Adrenal gland (tissue), 12 donors: Measurements from ENCODE around the gene DLGAP1. TPM values are rescaled to one million over a fixed set of nuclear protein-coding genes. Genes with fewer than 3 reads are reported as not detected.

ENCODE experiments used
- DNase-seq, 7 donors: peaks; one replicate each; pipeline ENCODE4 v3.0.0-alpha.2; 2019 to 2020
- H3K27ac ChIP-seq, 5 donors: fragments of 200-600 bp; sonication (generic) in 4 of 5; 1 replicate in 3 of 5; 2 replicates in 2 of 5; pipeline versions ENCODE4 v1.5.1 to v1.8.0; 2016 to 2020; ENCODE audit warnings: mild to moderate bottlenecking in 1 of 5
- H3K27me3 ChIP-seq: fragments of 200-600 bp; 2 replicates; pipeline ENCODE4 v1.8.0; 2021
- H3K36me3 ChIP-seq, 2 donors: fragments of 200-600 bp; replicated peaks in 1 of 2; 1 replicate in 1 of 2; 2 replicates in 1 of 2; pipeline versions ENCODE4 v1.5.1 to v1.8.0; 2018 to 2022
- H3K4me1 ChIP-seq, 2 donors: fragments of 200-600 bp; replicated peaks in 1 of 2; 1 replicate in 1 of 2; 2 replicates in 1 of 2; pipeline versions ENCODE4 v1.5.1 to v1.8.0; 2018 to 2021
- H3K4me3 ChIP-seq, 4 donors: fragments of 200-600 bp; sonication (generic) in 3 of 4; one replicate each; pipeline ENCODE4 v1.5.1; 2016 to 2018
- H3K9me3 ChIP-seq, 3 donors: fragments of 200-600 bp; sonication (generic) in 1 of 3; replicated peaks in 1 of 3; 1 replicate in 2 of 3; 2 replicates in 1 of 3; pipeline versions ENCODE4 v1.5.1 to v1.8.0; 2016 to 2021
- POLR2A ChIP-seq, 2 donors: fragments of 450-650 bp; IDR thresholded peaks; one replicate each; pipeline ENCODE4 v1.6.1; 2017; ENCODE audit warnings: antibody characterized with exemption in 2 of 2, mild to moderate bottlenecking in 2 of 2, moderate library complexity in 1 of 2
- WGBS, 4 donors: extraction: QIAGEN DNeasy Blood & Tissue Kit in 2 of 4; methylation state at CpG; one replicate each; pipeline versions ENCODE4 v1.1.5 to v1.1.7; 2013 to 2017; 5-methylcytosine and 5-hydroxymethylcytosine counted together
- intact Hi-C, 2 donors: fragments of 100-400 bp; cut with DNase I; formaldehyde crosslinking; loops; one replicate each; pipeline versions ENCODE4 v1.14.1 to v1.15.0; 2022 to 2023
- polyA plus RNA-seq, 3 donors: library from polyadenylated mRNA; stranded (reverse); fragments of 200-250 nt in 2 of 3; fragments of 350-450 nt in 1 of 3; fragmentation: Illumina TruSeq in 1 of 3; extraction: RNeasy Lipid Tissue Mini Kit (QIAGEN cat#74804) in 1 of 3; gene quantifications; one replicate each; pipeline ENCODE4 v1.2.3, GENCODE V29; 2013 to 2014
- total RNA-seq, 9 donors: library from RNA; depleted of rRNA in 4 of 9; stranded (reverse); fragments of >200 nt in 4 of 9; fragments of 120-200 nt in 1 of 9; fragmentation: NEBNext Ultra II Directional in 1 of 9; extraction: Animal tissue kit (Norgen Biotek cat#: 25700) in 1 of 9; gene quantifications; one replicate each; pipeline versions ENCODE4 v1.1.0 to v1.2.4, GENCODE V29; 2013 to 2023
- TF ChIP-seq, protein P1 (sequence below), 6 experiments: fragments of 450-650 bp in 4 of 6; fragments of 200-600 bp in 2 of 6; sonication (generic) in 1 of 6; IDR thresholded peaks; 1 replicate in 5 of 6; 2 replicates in 1 of 6; pipeline versions ENCODE4 v1.5.1 to v1.8.0; 2016 to 2021; ENCODE audit warnings: antibody characterized with exemption in 6 of 6, mild to moderate bottlenecking in 2 of 6, moderate library complexity in 1 of 6
- donor health status: healthy with polysubstance abuse.
- donor health status: Bipolar disorder and iron deficiency.
- donor health status: DM: yes; HTN: yes; CAD: no.
- donor health status: DM: no; HTN: no; CAD: no.
- donor health status: DM: no; HTN: no; CAD: no.
- donor health status: DM: yes; HTN: yes; CAD: no.

Gene DLGAP1
- total and polyA plus RNA-seq, 12 donors: 1.7 to 30.9 (median 12.9) TPM

DNA sequence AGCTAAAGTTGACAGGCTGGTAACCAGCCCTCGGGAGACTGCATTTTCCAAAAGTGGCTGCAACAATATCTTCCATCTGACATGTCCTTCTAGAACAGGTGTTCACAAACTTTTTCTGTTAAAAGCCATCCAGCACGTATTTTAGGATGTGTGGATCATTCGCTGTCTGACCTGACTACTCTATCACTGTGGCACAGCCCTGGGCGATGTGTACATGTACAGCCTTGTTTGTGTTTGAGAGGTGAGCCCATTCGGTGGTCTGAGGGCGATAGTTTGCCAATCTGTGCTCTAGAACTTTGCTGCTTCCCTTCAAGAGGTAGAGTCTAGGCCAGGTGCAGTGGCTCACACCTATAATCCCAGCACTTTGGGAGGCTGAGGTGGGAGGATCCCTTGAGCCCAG lies 839.0 kb downstream of the DLGAP1 start:
- Histone ChIP-seq H3K27me3 (no peaks in the 10 kb centered on the region), H3K27ac (no peak overlapping the region), H3K4me1 (no peaks in the 10 kb centered on the region), H3K36me3 (no peaks in the 10 kb centered on the region), H3K4me3 (no peak overlapping the region), H3K9me3 (no peaks in the 10 kb centered on the region)
- intact Hi-C loops: no loop called here
- whole genome bisulfite sequencing, 4 donors: 90 to 97% (median 96%) methylated on average over 5 to 6 of the region's 6 CpGs
- TF ChIP-seq, protein P1, sequence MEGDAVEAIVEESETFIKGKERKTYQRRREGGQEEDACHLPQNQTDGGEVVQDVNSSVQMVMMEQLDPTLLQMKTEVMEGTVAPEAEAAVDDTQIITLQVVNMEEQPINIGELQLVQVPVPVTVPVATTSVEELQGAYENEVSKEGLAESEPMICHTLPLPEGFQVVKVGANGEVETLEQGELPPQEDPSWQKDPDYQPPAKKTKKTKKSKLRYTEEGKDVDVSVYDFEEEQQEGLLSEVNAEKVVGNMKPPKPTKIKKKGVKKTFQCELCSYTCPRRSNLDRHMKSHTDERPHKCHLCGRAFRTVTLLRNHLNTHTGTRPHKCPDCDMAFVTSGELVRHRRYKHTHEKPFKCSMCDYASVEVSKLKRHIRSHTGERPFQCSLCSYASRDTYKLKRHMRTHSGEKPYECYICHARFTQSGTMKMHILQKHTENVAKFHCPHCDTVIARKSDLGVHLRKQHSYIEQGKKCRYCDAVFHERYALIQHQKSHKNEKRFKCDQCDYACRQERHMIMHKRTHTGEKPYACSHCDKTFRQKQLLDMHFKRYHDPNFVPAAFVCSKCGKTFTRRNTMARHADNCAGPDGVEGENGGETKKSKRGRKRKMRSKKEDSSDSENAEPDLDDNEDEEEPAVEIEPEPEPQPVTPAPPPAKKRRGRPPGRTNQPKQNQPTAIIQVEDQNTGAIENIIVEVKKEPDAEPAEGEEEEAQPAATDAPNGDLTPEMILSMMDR (IDR thresholded peaks at IDR 0.05): no peak
- TF ChIP-seq POLR2A (IDR thresholded peaks at IDR 0.05): no peak
- peak in 1 of 7 donors; percentile 34 for DNase-seq

DNA sequence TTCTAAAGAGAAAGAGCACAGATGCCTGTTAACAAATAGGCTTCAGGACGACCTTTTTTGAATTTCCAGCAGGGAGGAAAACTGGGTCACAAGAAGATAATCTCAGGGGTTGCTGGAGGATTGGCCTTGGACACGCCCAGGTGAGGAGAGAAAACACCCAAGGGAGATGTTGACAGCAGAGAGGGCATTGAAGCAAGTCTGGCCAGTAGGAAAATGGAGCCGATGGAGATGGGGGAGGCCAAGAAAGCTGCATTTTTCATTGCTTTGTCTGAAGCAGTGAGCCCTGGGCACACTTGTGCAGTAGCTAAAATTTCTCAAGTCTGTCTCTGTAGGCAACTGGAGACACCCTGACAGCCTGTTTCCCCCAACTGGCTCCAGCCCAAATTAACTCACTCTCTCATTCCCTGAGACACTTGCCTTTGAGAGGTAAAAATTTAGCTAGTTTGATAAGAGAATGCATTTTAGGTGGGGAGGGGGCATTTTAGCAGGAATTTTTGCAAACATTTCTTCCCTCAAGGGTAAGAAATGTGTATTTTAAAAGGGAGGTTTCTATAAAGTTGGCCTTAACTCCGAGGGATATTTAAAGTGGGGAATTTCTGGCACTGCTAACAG lies 839.6 kb downstream of the DLGAP1 start:
- peak in 2 of 7 donors; percentile 16 to 18 for DNase-seq
- Histone ChIP-seq H3K27ac (no peak overlapping the region), H3K4me1 (no peaks in the 10 kb centered on the region), H3K36me3 (no peaks in the 10 kb centered on the region), H3K27me3 (no peaks in the 10 kb centered on the region), H3K4me3 (no peak overlapping the region), H3K9me3 (no peaks in the 10 kb centered on the region)
- TF ChIP-seq, protein P1 (IDR thresholded peaks at IDR 0.05): no peak
- no peak for TF ChIP-seq POLR2A (IDR thresholded peaks at IDR 0.05)
- WGBS, 4 donors: 50 to 63% (median 58%) methylated on average over 4 of the region's 4 CpGs
- intact Hi-C loops: no loop called here

DNA sequence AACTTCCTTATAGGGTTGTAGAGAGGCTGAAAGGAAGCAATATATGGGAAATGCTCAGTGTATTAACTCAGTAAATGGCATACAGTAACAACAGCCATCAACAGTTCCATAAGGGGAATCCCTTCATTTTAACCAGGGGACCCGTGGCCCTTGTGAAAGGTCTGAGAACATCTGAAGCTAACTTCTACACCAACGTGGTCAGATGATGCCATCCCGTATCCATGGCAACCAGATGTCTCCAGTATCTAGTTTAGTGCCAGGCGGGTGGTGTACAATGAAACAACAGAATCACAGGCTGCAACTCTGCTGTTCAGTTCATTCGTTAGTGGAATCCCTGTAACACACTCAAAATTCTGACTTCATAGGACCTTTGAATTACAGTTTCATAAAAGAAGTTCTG lies 842.8 kb downstream of the DLGAP1 start:
- intact Hi-C loops: no loop called here
- 76 to 88% (median 81%) methylated on average over 5 of the region's 5 CpGs for WGBS, 4 donors
- H3K4me1 ChIP-seq: no peaks in the 10 kb centered on the region
- peak in 1 of 7 donors; percentile 48 for DNase-seq
- TF ChIP-seq, protein P1 (IDR thresholded peaks at IDR 0.05): no peak
- TF ChIP-seq POLR2A (IDR thresholded peaks at IDR 0.05): no peak
- H3K36me3 ChIP-seq: no peaks in the 10 kb centered on the region
- H3K4me3 ChIP-seq: no peak overlapping the region
- no peaks in the 10 kb centered on the region for H3K9me3 ChIP-seq
- no peak overlapping the region for H3K27ac ChIP-seq
- no peaks in the 10 kb centered on the region for H3K27me3 ChIP-seq

DNA sequence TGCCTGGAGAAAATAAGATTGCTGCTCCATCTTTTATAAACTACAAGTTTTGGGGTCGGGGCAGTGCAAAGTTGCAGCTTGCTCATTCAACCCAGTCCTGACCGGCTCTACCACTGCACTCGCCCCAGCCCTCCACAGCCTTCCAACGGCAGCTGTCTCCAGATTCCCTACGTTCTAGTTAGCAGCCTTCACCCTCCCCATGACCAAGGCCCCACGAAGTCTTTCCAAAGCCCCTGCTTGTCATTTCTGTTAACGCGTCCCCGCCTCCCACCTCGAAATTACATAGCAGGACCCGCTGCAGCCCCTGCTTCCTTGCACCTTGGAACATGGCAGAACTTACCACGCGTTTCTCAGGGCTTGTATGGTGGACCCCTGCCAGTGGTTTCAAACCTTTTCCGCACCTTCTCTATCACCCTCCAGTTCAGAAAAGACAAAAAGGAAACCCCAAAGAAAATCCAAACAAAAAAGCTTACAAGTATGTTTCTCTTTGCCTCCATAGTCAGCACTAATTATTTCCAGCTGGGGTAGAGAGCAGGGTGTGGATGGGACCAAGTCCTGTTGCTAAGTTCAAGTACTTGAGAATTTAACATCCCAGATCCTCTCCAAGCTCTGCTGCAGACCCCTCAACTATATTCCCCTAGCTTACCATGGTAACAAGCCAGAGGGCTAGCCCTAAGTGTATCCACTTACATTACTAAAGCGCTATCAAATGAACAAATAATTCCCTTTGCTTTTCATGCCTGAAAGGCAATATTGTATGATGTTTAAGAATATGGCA lies 843.6 kb downstream of the DLGAP1 start:
- TF ChIP-seq, protein P1 (IDR thresholded peaks at IDR 0.05): no peak
- no peak for TF ChIP-seq POLR2A (IDR thresholded peaks at IDR 0.05)
- H3K27me3 ChIP-seq: no peaks in the 10 kb centered on the region
- peak in 1 of 7 donors; percentile 40 for DNase-seq
- H3K4me3 ChIP-seq: no peak overlapping the region
- H3K9me3 ChIP-seq: no peaks in the 10 kb centered on the region
- peaks cover 0 to 3% of the 10 kb centered on the region in 2 donors for H3K4me1 ChIP-seq
- intact Hi-C loops: no loop called here
- WGBS, 4 donors: 76 to 85% (median 81%) methylated on average over 15 of the region's 15 CpGs
- no peaks in the 10 kb centered on the region for H3K36me3 ChIP-seq
- no peak overlapping the region for H3K27ac ChIP-seq
